Measurements from ENCODE around the gene KLHL29.

The KLHL29 gene

GRCh38 chr2:23618265-23618664 is 233.3 kb downstream of the KLHL29 start:
- no peak for TF ChIP-seq CTCF (IDR thresholded peaks at IDR 0.05; ENCODE audit: borderline replicate concordance, insufficient read depth, low read depth, low read length)
- H3K4me3 ChIP-seq (ENCODE audit: low read depth, low read length) = no peak overlapping the region

- no peak for TF ChIP-seq CTCF (IDR thresholded peaks at IDR 0.05; ENCODE audit: borderline replicate concordance, insufficient read depth, low read depth, low read length)
- H3K4me3 ChIP-seq (ENCODE audit: low read depth, low read length) = no peak overlapping the region
Measured at GRCh38 chr2:23618794-23619530, 234.0 kb downstream of the KLHL29 start.

GRCh38 chr2:23619941-23620340 is 235.0 kb downstream of the KLHL29 start:
- no peak for TF ChIP-seq CTCF (IDR thresholded peaks at IDR 0.05; ENCODE audit: borderline replicate concordance, insufficient read depth, low read depth, low read length)
- H3K4me3 ChIP-seq (ENCODE audit: low read depth, low read length) = no peak overlapping the region

GRCh38 chr2:23620841-23621341 is 235.9 kb downstream of the KLHL29 start:
- TF ChIP-seq CTCF (IDR thresholded peaks at IDR 0.05; ENCODE audit: borderline replicate concordance, insufficient read depth, low read depth, low read length) = no peak
- no peak overlapping the region for H3K4me3 ChIP-seq (ENCODE audit: low read depth, low read length)

- no peak overlapping the region for H3K4me3 ChIP-seq (ENCODE audit: low read depth, low read length)
Measured at GRCh38 chr2:23621616-23622015, 236.6 kb downstream of the KLHL29 start.

GRCh38 chr2:23622466-23622865 is 237.5 kb downstream of the KLHL29 start:
- no peak overlapping the region for H3K4me3 ChIP-seq (ENCODE audit: low read depth, low read length)
- no peak for TF ChIP-seq CTCF (IDR thresholded peaks at IDR 0.05; ENCODE audit: borderline replicate concordance, insufficient read depth, low read depth, low read length)

More at GRCh38 chr2:23621616-23622015, 236.6 kb downstream of the KLHL29 start:
- no peak for TF ChIP-seq CTCF (IDR thresholded peaks at IDR 0.05; ENCODE audit: borderline replicate concordance, insufficient read depth, low read depth, low read length)
